HG03159 (cell line): ENCODE results near the gene CCS.
A peak's percentile ranks its signal among the peaks of the same experiment; 100 is the strongest.
"Not testable (repeated sequence)": the region's sequence is repeated elsewhere in the genome, so short reads cannot be mapped to it uniquely, and the experiment has no call there.

Source experiments
- ATAC-seq: cut with Tn5 transposase; IDR thresholded peaks from one replicate; pipeline ENCODE4 v1.9.1; 2021; ENCODE audit warnings: mild to moderate bottlenecking, moderate library complexity; ENCODE audit not compliant: unreplicated experiment

The CCS gene

GRCh38 chr11:66625041-66625751 is 32.2 kb downstream of the CCS start:
- no peak for ATAC-seq

GRCh38 chr11:66625752-66626149 is 32.8 kb downstream of the CCS start:
- ATAC-seq, result no peak

- ATAC-seq, result no peak
Observed at GRCh38 chr11:66626382-66626781, 33.4 kb downstream of the CCS start.

DNA sequence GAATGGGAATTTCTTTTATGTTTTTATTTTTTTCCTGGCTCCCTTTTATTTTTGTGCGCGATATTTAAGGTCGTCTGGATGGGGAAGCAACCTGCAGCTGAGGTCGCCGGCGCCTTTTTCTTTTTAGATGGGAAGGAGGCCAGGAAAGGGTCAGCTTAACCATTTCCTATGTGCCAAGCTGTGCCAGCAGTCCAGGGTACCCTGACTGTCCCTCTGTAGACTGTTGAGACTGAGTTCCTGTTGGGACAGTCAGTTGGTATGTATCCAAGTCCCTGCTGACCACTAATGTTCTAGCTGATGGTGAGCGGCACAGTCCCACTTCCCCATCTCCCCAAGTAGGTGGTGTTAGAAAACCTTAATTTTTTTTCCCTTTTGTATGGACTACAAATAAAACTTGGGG is 33.9 kb downstream of the CCS start:
- no peak for ATAC-seq

- ATAC-seq, result no peak
Observed at GRCh38 chr11:66628061-66628603, 35.1 kb downstream of the CCS start.

DNA sequence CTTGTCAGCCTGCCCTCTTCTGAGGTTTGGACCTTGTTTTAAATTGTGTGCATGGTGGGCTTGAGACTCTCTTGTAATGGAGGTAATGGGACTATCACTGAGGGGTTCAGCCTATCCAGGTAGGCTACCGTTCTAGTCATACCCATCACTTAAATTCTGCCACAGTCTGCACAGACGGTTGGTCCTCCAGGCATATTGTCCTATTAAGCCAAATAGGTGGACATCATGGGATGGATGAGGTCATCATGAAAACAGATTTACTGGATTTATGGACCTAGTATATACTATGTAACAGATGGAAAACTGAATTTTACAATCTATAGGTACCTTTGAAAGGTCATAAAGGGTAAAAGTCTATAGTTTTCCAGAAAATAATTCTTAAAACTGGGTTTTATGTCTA is 36.4 kb downstream of the CCS start:
- no peak for ATAC-seq

DNA sequence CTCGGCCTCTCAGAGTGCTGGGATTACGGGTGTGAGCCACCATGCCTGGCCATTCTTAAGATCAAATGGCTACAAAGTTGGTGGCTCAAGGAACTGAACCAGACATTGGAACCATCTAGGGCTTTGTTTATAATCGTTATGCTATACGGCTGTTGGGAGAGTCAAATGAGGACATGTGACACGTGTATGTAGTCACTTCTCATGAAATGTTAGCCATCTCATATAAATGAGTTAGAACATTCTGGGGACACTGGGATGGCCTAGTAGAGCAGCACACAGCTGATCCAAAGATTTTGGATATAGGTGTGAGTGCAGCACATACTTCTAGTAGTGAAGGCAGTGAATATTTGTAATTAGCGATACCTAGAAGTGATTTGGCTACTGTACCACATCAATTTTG is 38.9 kb downstream of the CCS start:
- no peak for ATAC-seq

- no peak for ATAC-seq
Observed at GRCh38 chr11:66632952-66633351, 40.0 kb downstream of the CCS start.

- ATAC-seq, result no peak
Observed at GRCh38 chr11:66636411-66636810, 43.4 kb downstream of the CCS start.

DNA sequence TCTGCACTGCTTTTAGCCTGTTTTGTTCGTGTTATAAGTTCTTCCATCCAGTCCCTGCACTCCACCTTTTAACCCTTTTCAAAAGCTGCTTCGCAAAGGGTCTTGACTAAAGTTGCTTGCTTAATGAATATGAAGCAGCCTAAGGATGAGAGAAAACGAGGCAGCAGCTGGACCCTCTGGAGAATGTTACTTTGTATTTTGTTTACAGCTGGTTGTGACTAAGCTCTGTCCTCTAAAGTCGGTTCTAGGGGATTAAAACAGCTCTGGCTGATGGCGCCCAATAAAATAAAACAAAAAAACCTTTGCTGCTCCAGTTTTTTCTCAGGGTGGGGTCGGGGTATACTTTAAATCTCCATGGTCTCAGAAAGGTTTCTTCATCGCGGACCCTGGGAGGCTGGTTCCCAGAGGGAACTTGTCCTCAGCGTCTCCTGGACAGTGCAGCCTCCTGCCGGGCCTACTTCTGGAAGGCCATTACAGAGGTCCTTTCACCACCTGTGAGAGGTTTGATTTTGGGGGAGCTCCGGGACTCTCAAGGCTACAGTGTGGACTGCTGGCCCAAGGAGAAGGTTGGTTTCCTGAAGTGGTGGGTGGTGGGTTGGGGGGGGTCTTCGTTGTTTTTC is 44.7 kb downstream of the CCS start:
- ATAC-seq, result no peak

GRCh38 chr11:66638177-66639065 is 45.4 kb downstream of the CCS start, which contains the start of gene RBM4:
Gene RBM4 (plus strand): TSS chr11:66638703. CDS start chr11:66639712, 1,009 bp downstream.
- peak; percentile 97 for ATAC-seq

DNA sequence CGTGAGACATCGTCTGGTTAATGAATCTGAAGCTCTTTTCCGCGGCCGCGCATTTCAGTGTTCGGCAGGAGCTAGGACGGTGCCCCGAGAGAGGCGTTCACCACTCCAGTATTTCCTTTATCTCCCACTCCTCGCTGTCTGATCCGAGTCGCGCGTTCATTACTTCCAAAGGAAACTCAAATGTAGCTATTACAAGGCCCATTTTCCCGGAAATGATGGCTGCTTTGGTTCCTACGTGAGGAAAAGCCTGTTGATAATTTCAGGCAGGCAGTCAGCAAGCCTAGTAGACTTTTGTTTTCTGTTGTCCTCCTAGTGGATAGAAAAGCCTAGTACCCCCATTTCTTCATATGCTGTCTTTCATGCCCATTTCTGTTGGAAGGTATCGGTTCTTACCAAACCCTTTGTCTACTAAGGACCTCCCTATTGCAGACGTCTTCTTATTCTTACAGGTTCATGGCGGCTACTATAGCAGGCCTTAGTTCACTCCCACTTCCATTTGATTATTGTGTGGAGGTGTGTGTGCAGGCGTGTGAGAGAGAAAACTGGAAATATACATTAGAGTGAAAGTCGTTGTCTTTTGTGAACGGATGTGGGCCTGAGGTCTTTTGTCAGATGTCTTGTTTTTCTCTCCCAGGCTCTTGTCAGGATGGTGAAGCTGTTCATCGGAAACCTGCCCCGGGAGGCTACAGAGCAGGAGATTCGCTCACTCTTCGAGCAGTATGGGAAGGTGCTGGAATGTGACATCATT is 46.3 kb downstream of the CCS start:
- no peak for ATAC-seq

DNA sequence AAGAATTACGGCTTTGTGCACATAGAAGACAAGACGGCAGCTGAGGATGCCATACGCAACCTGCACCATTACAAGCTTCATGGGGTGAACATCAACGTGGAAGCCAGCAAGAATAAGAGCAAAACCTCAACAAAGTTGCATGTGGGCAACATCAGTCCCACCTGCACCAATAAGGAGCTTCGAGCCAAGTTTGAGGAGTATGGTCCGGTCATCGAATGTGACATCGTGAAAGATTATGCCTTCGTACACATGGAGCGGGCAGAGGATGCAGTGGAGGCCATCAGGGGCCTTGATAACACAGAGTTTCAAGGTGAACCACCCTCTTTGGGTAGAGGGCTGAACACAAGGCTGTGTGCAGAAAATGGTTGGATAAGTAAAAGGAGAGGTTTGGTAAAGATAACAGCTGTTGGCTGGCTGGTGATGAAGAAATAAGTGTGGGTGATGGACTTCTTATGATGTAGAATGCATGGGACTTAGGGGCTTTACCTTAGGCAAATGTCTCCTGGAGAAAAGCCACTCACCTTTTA is 46.9 kb downstream of the CCS start:
- not testable (repeated sequence) for ATAC-seq

DNA sequence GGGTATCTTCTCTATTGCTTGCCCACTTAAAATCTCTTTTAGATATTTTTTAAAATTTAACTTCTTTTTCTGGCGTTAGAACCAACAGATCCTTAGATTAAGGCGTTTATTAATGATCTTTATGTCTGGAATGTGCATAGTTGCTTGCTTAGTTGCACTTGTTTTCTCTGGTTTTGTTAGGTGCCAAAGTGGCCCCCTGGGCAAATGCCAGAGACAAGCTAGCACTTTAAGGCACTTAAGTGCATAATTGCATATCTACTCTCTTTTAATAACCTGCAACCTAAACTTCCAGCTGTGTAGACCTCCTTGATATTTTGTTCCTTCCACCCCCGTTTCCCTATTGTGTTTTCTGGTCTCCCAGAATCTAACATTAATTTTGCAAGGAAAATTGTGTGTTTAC is 48.8 kb downstream of the CCS start:
- ATAC-seq, result no peak

DNA sequence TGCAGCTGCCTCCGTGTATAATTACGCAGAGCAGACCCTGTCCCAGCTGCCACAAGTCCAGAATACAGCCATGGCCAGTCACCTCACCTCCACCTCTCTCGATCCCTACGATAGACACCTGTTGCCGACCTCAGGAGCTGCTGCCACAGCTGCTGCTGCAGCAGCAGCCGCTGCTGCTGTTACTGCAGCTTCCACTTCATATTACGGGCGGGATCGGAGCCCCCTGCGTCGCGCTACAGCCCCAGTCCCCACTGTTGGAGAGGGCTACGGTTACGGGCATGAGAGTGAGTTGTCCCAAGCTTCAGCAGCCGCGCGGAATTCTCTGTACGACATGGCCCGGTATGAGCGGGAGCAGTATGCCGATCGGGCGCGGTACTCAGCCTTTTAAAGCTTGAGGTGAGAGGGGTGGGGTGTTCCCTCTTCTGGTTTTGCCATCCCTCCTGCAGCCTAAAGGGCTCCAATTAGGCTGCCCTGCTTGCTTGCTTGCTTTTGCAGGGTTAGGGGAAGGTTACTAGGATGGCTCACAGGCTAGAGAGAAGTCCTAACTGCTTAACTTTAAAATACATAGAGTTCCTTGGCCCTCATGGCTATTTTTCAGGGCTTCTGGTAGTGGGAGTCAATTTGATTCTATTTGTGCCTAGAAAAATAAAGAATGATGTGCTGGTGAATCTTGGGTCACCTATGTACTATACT is 50.9 kb downstream of the CCS start:
- no peak for ATAC-seq

- no peak for ATAC-seq
Observed at GRCh38 chr11:66646828-66647227, 53.8 kb downstream of the CCS start.

- no peak for ATAC-seq
Observed at GRCh38 chr11:66649903-66650302, 56.9 kb downstream of the CCS start.

GRCh38 chr11:66651016-66651415 is 58.0 kb downstream of the CCS start:
- ATAC-seq, result no peak

DNA sequence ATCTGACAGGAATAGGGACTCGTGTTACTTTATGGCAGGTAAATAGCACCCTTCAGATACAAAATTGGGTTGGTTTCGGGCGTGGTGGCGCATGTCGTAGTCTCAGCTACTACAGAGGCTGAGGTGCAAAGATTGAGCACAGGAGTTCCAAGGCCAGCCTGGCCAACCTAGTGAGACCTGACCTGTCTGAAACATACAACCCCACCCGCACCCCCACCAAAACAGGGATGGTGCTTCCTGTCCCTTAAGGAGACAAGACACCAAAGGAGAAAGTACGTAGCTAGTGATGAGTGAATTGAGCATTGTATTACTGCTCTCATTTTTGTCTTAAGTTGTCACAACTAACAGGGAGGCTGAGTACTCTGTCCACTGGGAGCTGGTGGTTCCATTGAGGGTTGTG is 59.7 kb downstream of the CCS start:
- no peak for ATAC-seq

GRCh38 chr11:66653123-66653522 is 60.1 kb downstream of the CCS start:
- ATAC-seq, result no peak
